ENCODE data around the gene PPP1R14C. TPM values are rescaled to one million over a fixed set of nuclear protein-coding genes. Genes with fewer than 3 reads are reported as not detected.

Gene PPP1R14C
- total and polyA plus RNA-seq, 2 of the 13 experiments (the other 11 are each of a cell fraction or from before 2014, with no cell fraction given) = not detected

DNA sequence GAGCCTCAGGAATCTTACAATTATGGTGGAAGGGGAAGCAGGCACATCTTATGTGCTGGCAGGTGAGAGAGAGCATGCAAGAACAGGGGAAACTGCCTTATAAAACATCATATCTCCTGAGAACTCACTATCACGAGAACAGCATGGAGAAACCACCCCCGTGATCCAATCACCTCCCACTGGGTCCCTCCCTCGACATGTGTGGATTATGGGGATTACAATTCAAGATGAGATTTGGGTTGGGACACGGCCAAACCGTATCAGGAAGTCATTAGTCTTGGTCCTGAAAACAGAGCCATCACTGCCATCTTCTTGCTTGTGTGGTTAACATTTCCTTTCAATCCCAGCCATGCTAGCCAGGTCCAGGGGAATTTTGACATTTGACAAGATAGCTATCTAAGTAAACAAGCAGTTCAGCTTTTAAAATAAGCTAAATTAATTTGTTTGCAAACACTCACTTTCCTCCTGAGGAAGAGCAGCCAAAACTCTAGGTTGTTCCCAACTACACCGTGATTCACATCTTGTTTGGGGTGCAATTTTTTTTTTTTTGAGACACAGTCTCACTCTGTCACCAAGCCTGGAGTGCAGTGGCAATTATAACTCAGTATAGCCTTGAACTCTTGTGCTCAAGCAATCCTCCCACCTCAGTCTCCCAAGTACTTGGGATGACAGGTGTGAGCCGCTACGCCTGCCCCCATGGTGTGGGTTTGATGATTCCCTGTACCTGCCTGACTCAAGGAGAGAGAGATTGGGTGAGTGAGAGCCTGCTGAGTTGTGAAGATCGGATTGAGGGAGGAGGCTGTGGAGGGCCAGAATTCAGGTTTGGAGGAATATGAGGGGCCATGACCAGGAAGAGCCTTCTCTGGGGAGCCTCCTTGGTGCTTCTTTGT is 13.0 kb upstream of the PPP1R14C start:
- intact Hi-C loops (cut with micrococcal nuclease; ENCODE audit: unreplicated experiment) (loop anchor here (10.0 kb wide), 1 partner anchor 815 kb away; no protein-coding TSS in a partner anchor), in situ Hi-C loops (cut with HindIII; ENCODE audit: extremely low pct_ligation_motif_present, low pct_unique_long_range_greater_than_20kb) (no loop called here)
- Histone ChIP-seq H3K27ac (ENCODE audit: extremely low read length, insufficient read depth, low read length) (no peak overlapping the region), H3K9ac (ENCODE audit: insufficient read depth, low read depth, low read length) (no peak overlapping the region), H3K9me3 (ENCODE audit: low read length) (no peaks in the 10 kb centered on the region), H3K4me1 (ENCODE audit: insufficient read depth, low read length) (no peaks in the 10 kb centered on the region), H3K79me2 (ENCODE audit: insufficient read depth, low read length) (no peaks in the 10 kb centered on the region), H3K4me2 (ENCODE audit: low read depth, low read length) (no peak overlapping the region), H3K27me3 (ENCODE audit: control insufficient read depth in 1 of 2, insufficient read depth in 2 of 2, low read length in 2 of 2) (peaks cover 0 to 13% of the 10 kb centered on the region in 2 experiments; a peak in 2 of 5 replicates), H3K4me3 (replicated peaks in 1 of 3; ENCODE audit: insufficient read depth in 1 of 3, low read depth in 2 of 3, low read length in 3 of 3) (no peak overlapping the region), H2AFZ (ENCODE audit: low read length) (no peak overlapping the region), H4K20me1 (ENCODE audit: insufficient read depth, low read length) (no peaks in the 10 kb centered on the region), H3K36me3 (replicated peaks in 1 of 2; ENCODE audit: control insufficient read depth in 1 of 2, insufficient read depth in 2 of 2, low read length in 2 of 2) (no peaks in the 10 kb centered on the region)
- CTCF ChIA-PET (ENCODE audit: low intra/inter-chr PET ratio, low total read pairs) = no interaction called here
- no TSS peak for BruUV-seq (replicated peaks)
- DNase-seq (ENCODE audit: low spot score) (no peak), FAIRE-seq (no peak), ATAC-seq (no peak)
- POLR2A ChIA-PET = no interaction called here
- 2% methylated on average over 9 of the region's 9 CpGs for WGBS (ENCODE audit: low lambda C conversion rate)
- TF ChIP-seq GATAD2A (CRISPR knock-in tag; IDR thresholded peaks at IDR 0.05) = no peak
- TF ChIP-seq KLF12 (CRISPR knock-in tag; IDR thresholded peaks at IDR 0.05; ENCODE audit: borderline replicate concordance) = no peak
- TF ChIP-seq TIGD3 (CRISPR knock-in tag; IDR thresholded peaks at IDR 0.05; ENCODE audit: borderline replicate concordance) = no peak
- no peak for TF ChIP-seq NR0B2 (CRISPR knock-in tag; IDR thresholded peaks at IDR 0.05)
- TF ChIP-seq ZC3H4 (CRISPR knock-in tag; IDR thresholded peaks at IDR 0.05; ENCODE audit: borderline replicate concordance) = no peak
- no peak for TF ChIP-seq ATF7-NPFF (CRISPR knock-in tag; IDR thresholded peaks at IDR 0.05; ENCODE audit: low read depth)
- TF ChIP-seq NPAS2 (CRISPR knock-in tag; IDR thresholded peaks at IDR 0.05; ENCODE audit: borderline replicate concordance) = no peak
- no peak for TF ChIP-seq ZNF883 (CRISPR knock-in tag; IDR thresholded peaks at IDR 0.05; ENCODE audit: not compliant biosample characterization)
- TF ChIP-seq CC2D1A (CRISPR knock-in tag; IDR thresholded peaks at IDR 0.05) = no peak

Measured in HepG2 (cell line).